IgD-negative memory B cell (primary cell): ENCODE results near the gene PTX4. TPM values are rescaled to one million over a fixed set of nuclear protein-coding genes. Genes with fewer than 3 reads are reported as not detected.

Experiments used
- H3K27ac Mint-ChIP-seq, 3 donors: one replicate each; pipeline ENCODE4 v1.8.0; 2020 to 2022; ENCODE audit warnings: mild to moderate bottlenecking in 3 of 3, mixed read lengths in 3 of 3, moderate library complexity in 1 of 3
- H3K27me3 Mint-ChIP-seq: one replicate; pipeline ENCODE4 v1.8.0; 2021; ENCODE audit warnings: mixed read lengths
- H3K36me3 Mint-ChIP-seq: one replicate; pipeline ENCODE4 v1.8.0; 2020; ENCODE audit warnings: mild to moderate bottlenecking, mixed read lengths
- H3K4me1 Mint-ChIP-seq, 3 donors: one replicate each; pipeline ENCODE4 v1.8.0; 2020 to 2022; ENCODE audit warnings: mixed read lengths in 3 of 3, mild to moderate bottlenecking in 1 of 3
- H3K4me3 Mint-ChIP-seq, 4 donors: one replicate each; pipeline ENCODE4 v1.8.0; 2020 to 2022; ENCODE audit warnings: mild to moderate bottlenecking in 4 of 4, mixed read lengths in 4 of 4, moderate library complexity in 3 of 4
- H3K9me3 Mint-ChIP-seq, 3 donors: one replicate each; pipeline ENCODE4 v1.8.0; 2020 to 2021; ENCODE audit warnings: mixed read lengths in 3 of 3, mild to moderate bottlenecking in 1 of 3
- polyA plus RNA-seq: library from polyadenylated mRNA; unstranded; fragments of 300-500 nt; fragmentation: Illumina TruSeq; gene quantifications from one replicate; pipeline ENCODE4 v1.2.3, GENCODE V29; 2021

The PTX4 gene
- polyA plus RNA-seq, 1 donor from 2014 or later, result not detected

DNA sequence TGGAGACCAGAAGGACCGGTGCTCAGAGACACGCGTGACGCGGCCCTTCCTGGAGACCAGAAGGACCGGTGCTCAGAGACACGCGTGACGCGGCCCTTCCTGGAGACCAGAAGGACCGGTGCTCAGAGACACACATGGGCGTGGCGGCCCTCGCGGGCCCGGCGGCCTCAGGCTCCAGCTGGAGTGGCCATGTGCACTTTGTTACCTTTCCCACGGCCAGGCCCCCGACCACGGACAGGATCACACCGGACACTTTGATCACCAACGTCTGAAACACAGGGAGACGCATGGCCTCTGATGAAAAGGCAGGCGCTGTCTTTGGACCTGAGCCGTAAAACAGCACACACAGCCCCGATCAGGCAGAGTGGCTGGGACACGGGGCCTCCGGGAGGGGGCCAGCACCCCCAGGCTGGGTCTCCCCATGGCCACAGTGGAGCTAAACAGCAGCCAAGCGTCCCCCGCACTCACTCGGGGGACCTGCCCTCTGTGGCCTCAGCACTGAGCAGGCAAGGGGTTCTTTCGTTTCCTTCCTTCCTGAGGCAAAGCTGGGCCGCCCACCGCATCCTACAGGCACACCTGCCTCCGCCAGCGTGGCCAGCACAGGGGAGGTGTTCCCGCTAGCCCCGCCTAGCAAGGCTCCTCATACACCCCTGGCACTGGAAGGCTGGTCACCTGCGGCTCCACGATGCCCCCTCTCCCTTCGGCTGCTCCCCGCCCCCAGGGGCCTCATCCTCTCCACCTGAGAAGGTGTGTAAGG, 31.1 kb downstream of the PTX4 start:
- H3K4me3 Mint-ChIP-seq, result peak overlapping the region in 2 of 4 donors; percentile 62 to 63
- no peaks in the 10 kb centered on the region for H3K9me3 Mint-ChIP-seq
- H3K27me3 Mint-ChIP-seq, result no peaks in the 10 kb centered on the region
- peaks cover 2% of the 10 kb centered on the region for H3K36me3 Mint-ChIP-seq
- H3K27ac Mint-ChIP-seq, result peak overlapping the region; percentile 97 to 99 (median 98)
- peaks cover 5 to 10% (median 9%) of the 10 kb centered on the region in 3 donors for H3K4me1 Mint-ChIP-seq

DNA sequence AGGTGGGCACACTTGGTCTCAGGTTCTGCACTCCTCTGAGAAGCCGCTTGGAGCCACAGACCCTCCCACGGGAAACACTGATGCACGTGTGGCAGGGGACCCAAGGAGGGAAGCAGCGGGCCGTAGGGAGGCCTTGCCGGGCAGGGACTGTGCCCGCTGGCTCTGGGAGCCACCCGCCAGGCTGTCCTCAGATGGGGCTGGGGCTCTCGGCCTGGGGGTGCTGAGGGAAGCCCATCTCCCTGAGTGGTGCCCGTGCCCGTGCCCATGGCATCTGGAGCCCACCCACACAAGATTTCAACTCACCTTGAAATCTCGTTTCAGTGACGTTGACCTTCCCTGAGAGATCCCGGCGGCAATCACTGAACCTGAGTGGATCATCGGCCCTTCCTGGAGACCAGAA, 31.8 kb downstream of the PTX4 start:
- no peak overlapping the region for H3K27ac Mint-ChIP-seq
- no peaks in the 10 kb centered on the region for H3K27me3 Mint-ChIP-seq
- H3K4me1 Mint-ChIP-seq, result peaks cover 5 to 10% (median 9%) of the 10 kb centered on the region in 3 donors
- H3K36me3 Mint-ChIP-seq, result peaks cover 2% of the 10 kb centered on the region
- H3K4me3 Mint-ChIP-seq, result no peak overlapping the region
- H3K9me3 Mint-ChIP-seq, result no peaks in the 10 kb centered on the region

DNA sequence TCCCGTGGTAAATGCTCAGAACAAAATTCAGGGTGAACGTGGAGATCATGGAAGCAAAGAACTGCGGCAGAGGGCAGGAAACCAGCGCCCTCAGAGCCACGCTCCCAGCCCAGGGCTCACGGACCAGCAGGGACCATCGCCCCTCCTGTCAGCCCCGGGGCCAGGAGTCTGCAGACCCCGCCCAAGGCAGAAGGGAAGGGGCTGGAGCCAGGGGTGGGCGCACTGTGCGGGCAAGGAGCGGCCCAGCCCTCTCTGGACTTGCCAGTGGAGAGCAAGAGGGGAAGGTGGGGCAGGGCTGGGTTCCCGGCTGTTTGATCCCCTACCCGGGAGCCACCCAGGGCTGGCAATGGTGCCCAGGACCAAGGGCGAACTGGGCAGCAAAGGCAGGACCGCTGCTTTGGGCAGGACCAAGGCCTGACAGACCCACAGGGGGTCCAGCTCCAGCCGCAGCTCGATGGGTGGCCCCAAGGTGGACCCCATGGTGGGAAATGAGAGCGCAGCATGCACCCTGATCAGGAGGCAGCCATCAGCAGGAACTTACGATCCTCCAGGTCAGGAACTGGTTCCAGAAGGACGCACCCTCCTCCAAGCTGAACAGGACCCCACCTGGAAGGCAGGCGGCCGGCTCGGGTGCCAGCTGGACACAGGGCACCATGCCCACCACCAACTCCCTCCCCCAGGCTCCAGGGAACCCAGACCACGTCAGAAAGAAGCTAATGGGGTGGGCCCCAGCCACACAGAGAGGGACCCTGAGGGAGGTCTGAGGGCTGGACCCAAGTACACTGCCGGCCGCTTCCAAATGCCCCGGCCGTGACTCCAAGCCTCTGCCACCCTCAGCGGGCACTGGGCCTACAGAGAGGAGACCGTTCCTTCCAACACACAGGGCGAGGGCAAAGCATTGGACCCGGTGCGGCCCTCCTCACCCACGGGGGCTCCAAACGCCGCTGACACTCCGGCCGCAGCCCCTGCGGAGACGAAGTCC, 33.3 kb downstream of the PTX4 start:
- peaks cover 2% of the 10 kb centered on the region for H3K36me3 Mint-ChIP-seq
- H3K9me3 Mint-ChIP-seq, result no peaks in the 10 kb centered on the region
- H3K27ac Mint-ChIP-seq, result peak overlapping the region in 2 of 3 donors; percentile 50 to 51
- H3K4me1 Mint-ChIP-seq, result peaks cover 5 to 10% (median 9%) of the 10 kb centered on the region in 3 donors
- peak overlapping the region in 1 of 4 donors; percentile 52 for H3K4me3 Mint-ChIP-seq
- no peaks in the 10 kb centered on the region for H3K27me3 Mint-ChIP-seq

DNA sequence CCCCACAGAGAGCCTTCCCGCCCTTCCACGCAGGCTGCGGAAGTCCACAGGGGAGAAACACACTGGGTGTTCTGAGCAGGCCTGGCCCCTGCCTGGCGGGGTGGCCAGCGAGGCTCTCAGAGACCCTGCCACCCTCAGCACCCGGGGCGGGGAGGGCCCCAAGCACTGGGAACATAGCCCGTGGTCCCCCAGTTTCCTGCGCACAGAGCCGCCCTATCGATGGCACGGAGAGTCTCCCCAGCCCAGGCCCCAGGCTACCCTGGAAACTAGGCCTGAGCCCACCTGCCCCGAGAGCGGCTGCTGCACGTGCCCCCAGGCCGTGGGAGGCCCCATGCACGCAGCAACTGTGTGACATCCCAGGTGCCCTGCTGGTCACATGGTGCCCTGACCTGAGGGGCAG, 34.2 kb downstream of the PTX4 start:
- no peaks in the 10 kb centered on the region for H3K27me3 Mint-ChIP-seq
- no peaks in the 10 kb centered on the region for H3K9me3 Mint-ChIP-seq
- H3K36me3 Mint-ChIP-seq, result peaks cover 2% of the 10 kb centered on the region
- H3K27ac Mint-ChIP-seq, result peak overlapping the region in 2 of 3 donors; percentile 50 to 90
- peak overlapping the region in 1 of 4 donors; percentile 73 for H3K4me3 Mint-ChIP-seq
- H3K4me1 Mint-ChIP-seq, result peaks cover 5 to 10% (median 9%) of the 10 kb centered on the region in 3 donors

DNA sequence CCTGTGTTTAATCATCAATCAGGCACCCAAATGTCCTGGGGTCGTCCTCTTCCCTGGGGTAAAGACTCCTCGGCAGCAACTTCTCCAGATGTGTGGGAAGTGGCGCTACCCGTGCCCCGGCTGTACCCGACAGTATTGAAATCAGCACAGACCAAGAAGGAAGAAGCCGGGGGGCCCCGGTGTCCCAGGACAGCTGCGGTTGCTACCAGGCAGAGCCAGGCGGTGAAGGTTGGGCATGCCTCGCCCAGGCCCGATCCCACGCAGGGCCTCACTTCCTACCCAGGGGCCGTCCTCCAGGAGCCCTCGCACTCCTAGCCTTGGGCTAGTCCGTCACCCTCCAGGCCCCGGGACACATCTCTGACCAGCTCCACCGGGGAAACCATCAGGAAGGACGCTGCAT, 35.4 kb downstream of the PTX4 start:
- peak overlapping the region in 1 of 4 donors; percentile 73 for H3K4me3 Mint-ChIP-seq
- H3K9me3 Mint-ChIP-seq, result no peaks in the 10 kb centered on the region
- no peaks in the 10 kb centered on the region for H3K36me3 Mint-ChIP-seq
- H3K27me3 Mint-ChIP-seq, result no peaks in the 10 kb centered on the region
- peaks cover 0 to 2% (median 0%) of the 10 kb centered on the region in 3 donors for H3K4me1 Mint-ChIP-seq
- peak overlapping the region in 1 of 3 donors; percentile 90 for H3K27ac Mint-ChIP-seq

DNA sequence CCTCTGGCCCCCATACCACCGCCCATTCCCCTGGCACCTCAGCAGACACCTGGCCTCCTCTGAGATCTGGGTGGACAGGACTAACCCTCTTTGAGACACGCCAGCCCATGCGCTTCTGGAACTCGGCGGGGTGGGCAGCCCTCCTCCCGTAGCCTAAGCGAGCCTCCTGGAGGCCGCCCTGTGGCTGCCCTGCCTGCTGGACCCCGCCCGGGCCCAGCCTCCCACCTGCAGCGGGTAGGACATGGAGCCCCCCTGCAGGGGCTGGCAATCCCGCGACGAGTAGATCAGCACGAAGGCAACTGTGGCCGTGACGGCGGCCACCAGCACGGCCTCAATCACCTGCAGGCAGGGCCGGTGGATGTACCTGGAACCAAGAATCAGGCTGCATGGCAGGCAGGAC, 36.2 kb downstream of the PTX4 start:
- peak overlapping the region in 1 of 3 donors; percentile 90 for H3K27ac Mint-ChIP-seq
- H3K4me1 Mint-ChIP-seq, result no peaks in the 10 kb centered on the region
- H3K9me3 Mint-ChIP-seq, result no peaks in the 10 kb centered on the region
- peak overlapping the region in 1 of 4 donors; percentile 40 for H3K4me3 Mint-ChIP-seq
- H3K27me3 Mint-ChIP-seq, result no peaks in the 10 kb centered on the region
- H3K36me3 Mint-ChIP-seq, result peaks cover 1% of the 10 kb centered on the region

DNA sequence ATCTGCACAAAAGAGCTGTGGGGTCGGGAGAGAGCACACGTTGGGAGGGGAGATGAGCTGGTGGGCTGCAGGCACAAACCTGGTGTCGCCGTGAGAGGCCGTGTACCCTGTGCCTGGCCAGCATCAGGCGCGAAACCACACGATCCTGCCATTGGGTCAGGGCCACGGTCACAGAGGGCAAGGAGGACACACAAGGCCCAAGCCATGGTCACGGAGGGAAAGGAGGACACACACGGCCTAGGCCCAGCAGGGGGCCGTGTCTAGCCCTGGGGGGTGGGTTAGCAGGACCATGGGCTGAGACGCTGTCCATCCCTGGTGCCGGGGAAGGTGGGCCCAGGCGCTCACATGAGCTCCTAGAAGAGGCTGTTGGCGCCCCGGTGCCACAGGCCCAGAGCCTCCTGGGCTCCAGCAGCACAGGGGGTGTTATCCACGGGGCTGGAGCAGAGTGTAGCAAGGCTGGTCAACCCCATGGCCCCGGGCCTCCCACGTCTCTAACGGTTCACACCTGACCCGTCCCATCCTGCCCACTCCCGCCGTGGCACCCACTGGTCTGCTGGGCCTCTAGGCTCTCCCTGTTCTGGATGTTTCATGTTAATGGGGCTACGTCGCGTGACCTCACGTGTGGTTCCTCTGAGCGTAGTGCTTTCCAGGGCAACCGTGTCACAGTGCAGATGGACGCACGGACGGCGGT, 36.9 kb downstream of the PTX4 start:
- no peaks in the 10 kb centered on the region for H3K27me3 Mint-ChIP-seq
- H3K36me3 Mint-ChIP-seq, result peaks cover 1% of the 10 kb centered on the region
- peak overlapping the region in 1 of 3 donors; percentile 61 for H3K27ac Mint-ChIP-seq
- no peaks in the 10 kb centered on the region for H3K9me3 Mint-ChIP-seq
- H3K4me1 Mint-ChIP-seq, result no peaks in the 10 kb centered on the region
- peak overlapping the region in 1 of 4 donors; percentile 40 for H3K4me3 Mint-ChIP-seq

DNA sequence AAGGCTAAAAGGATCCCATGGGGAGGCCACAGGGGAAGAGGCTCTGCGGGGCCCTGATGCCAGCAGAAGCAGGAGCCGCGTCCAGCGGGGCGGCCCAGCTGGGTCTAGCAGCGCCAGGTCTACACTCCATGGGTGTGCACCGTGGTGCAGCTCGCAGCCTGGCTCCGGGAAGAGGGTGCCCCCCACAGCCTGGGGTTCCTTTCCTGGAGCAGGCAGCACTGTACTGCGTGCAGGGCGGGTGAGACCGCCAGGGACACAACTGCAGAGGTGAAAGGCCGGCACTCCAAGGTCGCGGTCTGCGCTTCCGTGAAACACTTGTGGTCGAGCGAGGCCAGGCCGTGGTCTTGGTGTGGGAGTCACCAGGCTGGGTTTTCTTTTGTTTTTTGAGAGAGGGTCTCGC, 37.9 kb downstream of the PTX4 start:
- no peak overlapping the region for H3K4me3 Mint-ChIP-seq
- H3K27ac Mint-ChIP-seq, result no peak overlapping the region
- peaks cover 1% of the 10 kb centered on the region for H3K36me3 Mint-ChIP-seq

DNA sequence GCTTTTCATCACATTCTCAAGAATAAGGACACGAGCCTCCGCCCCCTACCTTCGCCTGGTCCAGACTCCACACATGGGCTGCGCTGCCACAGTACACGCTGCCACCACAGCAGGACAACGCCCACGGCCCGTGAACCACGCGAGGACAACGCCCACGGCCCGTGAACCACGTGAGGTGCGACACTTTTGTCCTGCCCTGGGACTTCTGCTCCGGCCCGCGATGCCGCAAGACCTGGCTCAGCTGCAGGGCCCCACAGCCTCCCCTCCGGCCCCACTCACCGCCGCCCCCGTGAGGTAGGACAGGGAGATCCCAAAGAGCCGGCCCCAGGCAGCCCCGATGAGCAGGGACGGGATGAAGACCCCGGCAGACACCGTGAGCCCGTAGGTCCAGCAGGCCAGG, 38.5 kb downstream of the PTX4 start:
- Mint-ChIP-seq H3K9me3 (no peaks in the 10 kb centered on the region), H3K27ac (peak overlapping the region in 1 of 3 donors; percentile 20), H3K36me3 (peaks cover 1% of the 10 kb centered on the region), H3K4me3 (no peak overlapping the region), H3K27me3 (no peaks in the 10 kb centered on the region), H3K4me1 (no peaks in the 10 kb centered on the region)

More for the DNA sequence above, 37.9 kb downstream of the PTX4 start:
- H3K4me1 Mint-ChIP-seq, result no peaks in the 10 kb centered on the region
- no peaks in the 10 kb centered on the region for H3K9me3 Mint-ChIP-seq
- H3K27me3 Mint-ChIP-seq, result no peaks in the 10 kb centered on the region

DNA sequence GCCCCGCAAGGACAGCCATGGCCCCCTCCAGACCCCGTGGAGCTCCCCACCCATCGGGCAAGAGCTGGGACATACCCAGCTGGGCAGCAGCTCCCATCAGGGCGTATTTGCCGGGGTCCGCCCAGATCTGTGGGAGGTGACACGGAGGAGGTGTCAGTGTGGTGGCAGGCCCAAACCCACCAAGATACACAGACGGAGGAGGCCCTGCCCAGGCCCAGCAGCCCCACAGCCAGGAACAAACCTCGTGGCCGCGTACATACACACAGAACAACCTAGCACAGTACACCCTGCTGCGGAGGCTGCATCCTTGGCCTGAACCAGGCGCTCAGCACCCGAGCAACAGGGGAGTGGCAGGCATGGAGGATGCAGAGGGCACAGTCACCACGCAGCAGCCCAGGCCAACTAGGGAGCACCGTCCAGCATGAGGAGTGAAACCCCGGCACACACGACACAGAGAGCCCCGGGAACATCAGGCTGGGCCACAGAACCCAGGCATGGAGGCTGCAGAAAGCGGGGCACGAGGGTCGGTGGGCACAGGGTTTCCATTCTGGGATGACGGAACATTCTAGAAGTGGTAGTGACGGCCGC, 39.4 kb downstream of the PTX4 start:
- Mint-ChIP-seq H3K4me1 (peaks cover 0 to 5% (median 0%) of the 10 kb centered on the region in 3 donors), H3K4me3 (no peak overlapping the region), H3K9me3 (no peaks in the 10 kb centered on the region), H3K36me3 (peaks cover 1% of the 10 kb centered on the region), H3K27me3 (no peaks in the 10 kb centered on the region), H3K27ac (peak overlapping the region in 1 of 3 donors; percentile 20)

DNA sequence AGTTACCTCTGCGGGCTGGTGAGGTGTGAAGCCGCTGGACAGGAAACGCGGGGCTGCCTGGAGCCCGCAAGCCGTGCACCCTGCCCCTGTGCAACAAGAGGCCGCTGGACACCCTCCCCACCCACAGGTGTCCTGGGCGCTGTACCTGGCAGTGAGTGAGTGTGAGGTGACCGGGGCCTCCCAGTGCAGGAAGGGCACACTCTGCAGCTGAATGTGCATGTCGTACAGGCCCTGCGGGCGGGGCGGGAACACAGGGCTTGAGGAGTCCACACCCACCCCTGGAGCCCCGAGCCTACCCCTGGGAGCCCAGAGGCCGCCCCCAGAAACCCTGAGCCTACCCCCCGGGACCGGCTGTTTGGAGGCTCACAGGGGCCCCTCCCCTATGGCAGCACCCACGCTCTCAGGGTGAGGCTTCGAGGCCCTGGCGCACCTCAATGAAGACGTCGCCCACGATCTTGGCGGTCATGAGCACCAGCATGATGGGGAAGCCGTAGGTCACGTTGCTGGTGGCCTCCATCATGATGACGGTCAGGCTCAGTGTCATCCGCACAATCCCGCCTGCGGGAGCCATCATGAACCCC, 40.1 kb downstream of the PTX4 start:
- H3K27me3 Mint-ChIP-seq, result no peaks in the 10 kb centered on the region
- H3K27ac Mint-ChIP-seq, result peak overlapping the region in 1 of 3 donors; percentile 62
- H3K36me3 Mint-ChIP-seq, result peaks cover 1% of the 10 kb centered on the region
- H3K4me3 Mint-ChIP-seq, result no peak overlapping the region
- peaks cover 0 to 5% (median 0%) of the 10 kb centered on the region in 3 donors for H3K4me1 Mint-ChIP-seq
- no peaks in the 10 kb centered on the region for H3K9me3 Mint-ChIP-seq

DNA sequence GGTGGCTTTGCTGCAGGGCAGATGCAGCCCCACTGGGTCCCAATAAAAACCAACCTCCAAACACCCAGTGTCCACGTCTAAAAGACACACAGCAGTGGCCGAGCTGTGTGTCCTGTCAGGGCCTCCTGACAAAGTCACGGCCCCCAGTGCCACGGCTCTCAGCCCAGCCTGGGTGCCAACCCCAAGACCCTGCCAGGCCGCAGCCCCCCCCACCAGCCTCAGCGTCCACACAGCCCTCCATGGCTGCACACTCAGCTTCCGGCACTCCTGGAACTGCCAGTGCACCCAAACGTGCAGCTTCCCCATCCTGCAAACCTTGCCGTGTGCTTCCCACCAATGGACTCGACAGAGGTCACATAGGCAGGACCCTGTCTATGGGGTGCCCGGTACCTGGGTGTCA, 40.8 kb downstream of the PTX4 start:
- H3K36me3 Mint-ChIP-seq, result peaks cover 1% of the 10 kb centered on the region
- H3K9me3 Mint-ChIP-seq, result no peaks in the 10 kb centered on the region
- peaks cover 0 to 5% (median 0%) of the 10 kb centered on the region in 3 donors for H3K4me1 Mint-ChIP-seq
- peak overlapping the region in 2 of 4 donors; percentile 41 to 74 for H3K4me3 Mint-ChIP-seq
- no peaks in the 10 kb centered on the region for H3K27me3 Mint-ChIP-seq
- peak overlapping the region in 2 of 3 donors; percentile 31 to 62 for H3K27ac Mint-ChIP-seq

DNA sequence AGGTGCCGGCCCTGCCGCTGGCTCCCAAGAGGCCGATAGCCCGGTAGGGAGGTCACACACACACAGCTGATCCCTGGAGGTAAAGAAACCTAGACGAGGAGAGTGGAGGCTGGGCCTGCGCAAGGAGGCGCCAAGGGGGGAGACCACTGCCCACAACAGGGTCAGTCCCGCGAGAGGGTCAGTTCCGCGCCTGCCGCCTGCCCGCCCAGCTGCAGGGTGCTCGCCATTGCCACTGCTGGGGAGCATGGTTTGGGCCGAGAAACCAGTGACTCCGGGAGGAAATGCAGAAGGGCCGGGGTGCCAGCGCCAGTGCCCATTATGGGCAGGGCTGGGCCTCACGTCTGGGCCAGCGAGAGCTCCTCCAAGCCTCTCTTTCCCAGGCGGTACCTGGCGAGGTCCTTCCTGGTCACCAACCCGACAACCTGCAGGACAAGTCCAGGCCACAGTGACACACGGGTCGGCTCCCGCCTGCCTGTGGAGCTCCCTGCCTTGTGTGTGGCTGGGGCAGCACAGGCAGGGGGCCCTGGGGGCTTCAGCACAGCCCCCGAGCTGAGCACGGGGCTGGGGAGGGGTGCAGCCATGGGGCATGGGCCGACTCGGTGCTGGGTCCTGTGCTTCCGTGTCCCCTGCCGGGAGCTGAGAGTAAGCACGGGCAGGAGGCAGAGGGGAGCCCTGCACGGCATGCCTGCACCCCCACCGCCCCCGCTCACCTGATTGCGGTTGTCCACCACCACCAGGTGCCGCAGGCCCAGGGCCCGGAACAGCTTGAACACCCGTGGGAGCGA, 42.3 kb downstream of the PTX4 start:
- H3K27ac Mint-ChIP-seq, result peak overlapping the region; percentile 31 to 99 (median 83)
- H3K4me3 Mint-ChIP-seq, result peak overlapping the region in 1 of 4 donors; percentile 87
- H3K27me3 Mint-ChIP-seq, result no peaks in the 10 kb centered on the region
- peaks cover 1% of the 10 kb centered on the region for H3K36me3 Mint-ChIP-seq
- no peaks in the 10 kb centered on the region for H3K9me3 Mint-ChIP-seq
- peaks cover 0 to 5% (median 0%) of the 10 kb centered on the region in 3 donors for H3K4me1 Mint-ChIP-seq
